Spleen (tissue), 11 donors: Measurements from ENCODE around the gene CTSH. TPM values are rescaled to one million over a fixed set of nuclear protein-coding genes. Genes with fewer than 3 reads are reported as not detected.

ENCODE experiments used
- DNase-seq: peaks from one replicate; pipeline ENCODE4 v3.0.0-alpha.2; 2020
- H3K27ac ChIP-seq, 8 donors: fragments of 200-600 bp; sonication (generic) in 7 of 8; 1 replicate in 4 of 8; 2 replicates in 4 of 8; pipeline versions ENCODE4 v1.5.0 to v1.8.0; 2016 to 2021; ENCODE audit warnings: inconsistent platforms in 4 of 8, mild to moderate bottlenecking in 4 of 8, moderate library complexity in 1 of 8
- H3K27me3 ChIP-seq, 7 donors: fragments of 200-600 bp; sonication (generic) in 6 of 7; replicated peaks in 1 of 7; 1 replicate in 4 of 7; 2 replicates in 3 of 7; pipeline versions ENCODE4 v1.5.0 to v1.8.0; 2016 to 2021; ENCODE audit warnings: inconsistent platforms in 3 of 7, mild to moderate bottlenecking in 1 of 7
- H3K36me3 ChIP-seq, 6 donors: fragments of 200-600 bp; sonication (generic) in 5 of 6; 1 replicate in 4 of 6; 2 replicates in 2 of 6; pipeline versions ENCODE4 v1.5.0 to v1.8.0; 2016 to 2021; ENCODE audit warnings: inconsistent platforms in 2 of 6
- H3K4me1 ChIP-seq, 6 donors: fragments of 200-600 bp; sonication (generic) in 5 of 6; 1 replicate in 3 of 6; 2 replicates in 3 of 6; pipeline versions ENCODE4 v1.5.0 to v1.8.0; 2016 to 2021; ENCODE audit warnings: inconsistent platforms in 3 of 6
- H3K4me3 ChIP-seq, 8 donors: fragments of 200-600 bp; sonication (generic) in 7 of 8; 1 replicate in 4 of 8; 2 replicates in 4 of 8; pipeline versions ENCODE4 v1.5.0 to v1.8.0; 2016 to 2021; ENCODE audit warnings: inconsistent platforms in 4 of 8, mild to moderate bottlenecking in 4 of 8, moderate library complexity in 2 of 8
- H3K9me3 ChIP-seq, 8 donors: fragments of 200-600 bp; sonication (generic) in 7 of 8; 1 replicate in 4 of 8; 2 replicates in 4 of 8; pipeline versions ENCODE4 v1.5.0 to v1.8.0; 2016 to 2021; ENCODE audit warnings: inconsistent platforms in 4 of 8
- POLR2A ChIP-seq, 3 donors: fragments of 450-650 bp; IDR thresholded peaks; one replicate each; pipeline ENCODE4 v1.5.1; 2017; ENCODE audit warnings: antibody characterized with exemption in 3 of 3, mild to moderate bottlenecking in 1 of 3
- POLR2AphosphoS5 ChIP-seq, 3 donors: sonication (generic); formaldehyde crosslinking; IDR thresholded peaks; one replicate each; pipeline ENCODE4 v1.5.1; 2017; ENCODE audit warnings: antibody characterized with exemption in 3 of 3
- WGBS, 5 donors: extraction: QIAGEN DNeasy Blood & Tissue Kit in 3 of 5; methylation state at CpG; one replicate each; pipeline versions ENCODE4 v1.1.5 to v1.1.7; 2013 to 2018; 5-methylcytosine and 5-hydroxymethylcytosine counted together
- intact Hi-C: fragments of 100-400 bp; cut with DNase I; formaldehyde crosslinking; loops from one replicate; pipeline ENCODE4 v1.15.0; 2023; ENCODE audit warnings: low total_unique reads
- polyA plus RNA-seq, 3 donors: library from polyadenylated mRNA; stranded (reverse); fragments of 200-250 nt; gene quantifications; one replicate each; pipeline ENCODE4 v1.2.1, GENCODE V29; 2013
- total RNA-seq, 7 donors: library from RNA; depleted of rRNA in 3 of 7; stranded (reverse); fragments of >200 nt in 3 of 7; fragmentation: NEBNext Ultra II Directional in 4 of 7; extraction: Animal tissue kit (Norgen Biotek cat#: 25700) in 4 of 7; gene quantifications; one replicate each; pipeline versions ENCODE4 v1.1.0 to v1.2.1, GENCODE V29; 2016 to 2021
- TF ChIP-seq, protein P1 (sequence below), 11 experiments: fragments of 200-600 bp in 7 of 11; fragments of 450-650 bp in 4 of 11; sonication (generic) in 4 of 11; IDR thresholded peaks in 8 of 11; conservative IDR thresholded peaks in 3 of 11; 1 replicate in 7 of 11; 2 replicates in 4 of 11; pipeline versions ENCODE4 v1.4.0 to v1.8.0; 2016 to 2021; ENCODE audit warnings: antibody characterized with exemption in 11 of 11, inconsistent platforms in 4 of 11, mild to moderate bottlenecking in 1 of 11
- donor health status: healthy with polysubstance abuse.
- donor health status: DM: no; HTN: no; CAD: no; lungs with moderate emphysema.
- donor health status: DM: no; HTN: no; CAD: no.
- donor health status: Bipolar disorder and iron deficiency.
- donor health status: healthy.
- donor health status: DM: no; HTN: no; CAD: no.
- donor health status: DM: yes; HTN: yes; CAD: no.

CTSH gene
- total and polyA plus RNA-seq, 10 donors = 112 to 381 (median 256) TPM

DNA sequence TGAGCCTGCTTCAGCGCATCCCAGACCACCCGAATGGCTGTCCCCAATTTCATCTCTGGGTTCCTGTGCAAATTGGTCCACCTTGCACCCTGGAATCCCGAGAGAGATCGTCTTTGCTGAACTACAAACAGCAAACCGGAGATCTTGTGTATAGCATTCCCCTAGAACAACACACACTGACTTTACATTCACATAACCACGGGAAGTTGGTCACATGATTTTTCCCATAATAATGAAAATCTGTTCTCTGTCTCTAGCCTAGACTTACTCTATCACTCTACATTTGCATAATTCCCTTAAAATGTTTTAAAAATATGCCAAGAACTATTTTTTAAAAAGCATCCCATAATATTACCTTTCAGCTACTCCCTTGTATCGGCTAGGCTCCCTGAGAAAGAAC, 34.6 kb downstream of the CTSH start:
- H3K4me3 ChIP-seq = no peak overlapping the region
- peaks cover 0 to 98% (median 36%) of the 10 kb centered on the region in 6 donors for H3K4me1 ChIP-seq
- peak overlapping the region in 2 of 8 donors; percentile 1 to 28 for H3K27ac ChIP-seq
- intact Hi-C loops = no loop called here
- no peak for DNase-seq
- TF ChIP-seq POLR2A (IDR thresholded peaks at IDR 0.05) (no peak), POLR2AphosphoS5 (IDR thresholded peaks at IDR 0.05) (no peak)
- TF ChIP-seq, protein P1, sequence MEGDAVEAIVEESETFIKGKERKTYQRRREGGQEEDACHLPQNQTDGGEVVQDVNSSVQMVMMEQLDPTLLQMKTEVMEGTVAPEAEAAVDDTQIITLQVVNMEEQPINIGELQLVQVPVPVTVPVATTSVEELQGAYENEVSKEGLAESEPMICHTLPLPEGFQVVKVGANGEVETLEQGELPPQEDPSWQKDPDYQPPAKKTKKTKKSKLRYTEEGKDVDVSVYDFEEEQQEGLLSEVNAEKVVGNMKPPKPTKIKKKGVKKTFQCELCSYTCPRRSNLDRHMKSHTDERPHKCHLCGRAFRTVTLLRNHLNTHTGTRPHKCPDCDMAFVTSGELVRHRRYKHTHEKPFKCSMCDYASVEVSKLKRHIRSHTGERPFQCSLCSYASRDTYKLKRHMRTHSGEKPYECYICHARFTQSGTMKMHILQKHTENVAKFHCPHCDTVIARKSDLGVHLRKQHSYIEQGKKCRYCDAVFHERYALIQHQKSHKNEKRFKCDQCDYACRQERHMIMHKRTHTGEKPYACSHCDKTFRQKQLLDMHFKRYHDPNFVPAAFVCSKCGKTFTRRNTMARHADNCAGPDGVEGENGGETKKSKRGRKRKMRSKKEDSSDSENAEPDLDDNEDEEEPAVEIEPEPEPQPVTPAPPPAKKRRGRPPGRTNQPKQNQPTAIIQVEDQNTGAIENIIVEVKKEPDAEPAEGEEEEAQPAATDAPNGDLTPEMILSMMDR (IDR thresholded peaks at IDR 0.05 in 8 of 11, conservative IDR thresholded peaks at IDR 0.05 in 3 of 11) = no peak
- no peaks in the 10 kb centered on the region for H3K9me3 ChIP-seq
- H3K27me3 ChIP-seq = no peaks in the 10 kb centered on the region
- WGBS, 5 donors = 84 to 92% (median 87%) methylated on average over 7 of the region's 7 CpGs
- H3K36me3 ChIP-seq = peaks cover 0 to 100% (median 60%) of the 10 kb centered on the region in 6 donors

DNA sequence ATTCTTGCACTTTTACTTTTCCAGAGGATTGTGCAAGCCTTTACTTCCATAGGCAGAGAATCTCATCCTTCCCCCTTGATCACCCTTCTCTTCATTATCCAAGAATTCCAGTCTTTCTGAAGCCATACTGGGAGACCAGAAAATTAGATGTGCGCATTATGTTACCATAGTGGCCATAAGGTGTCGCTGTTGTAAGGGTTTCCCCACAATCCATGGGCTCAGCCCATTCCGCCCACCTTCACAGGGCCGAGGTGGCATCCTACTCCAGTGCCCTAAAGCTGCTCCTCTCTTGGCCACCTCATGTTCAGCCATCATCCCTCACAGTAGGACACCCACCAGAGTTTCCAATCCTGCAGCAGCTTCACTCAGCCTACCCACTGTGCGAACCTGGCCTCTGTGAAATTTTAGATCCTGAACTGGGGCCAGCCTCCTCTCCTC, 35.0 kb downstream of the CTSH start:
- 56 to 71% (median 65%) methylated on average over 5 of the region's 5 CpGs for WGBS, 5 donors
- Histone ChIP-seq H3K27ac (peak overlapping the region in 1 of 8 donors; percentile 44), H3K9me3 (no peaks in the 10 kb centered on the region), H3K4me3 (no peak overlapping the region), H3K27me3 (no peaks in the 10 kb centered on the region), H3K4me1 (peaks cover 0 to 98% (median 34%) of the 10 kb centered on the region in 6 donors), H3K36me3 (peaks cover 0 to 100% (median 62%) of the 10 kb centered on the region in 6 donors)
- TF ChIP-seq POLR2AphosphoS5 (IDR thresholded peaks at IDR 0.05) = peak in 1 of 3 donors; percentile 31
- TF ChIP-seq POLR2A (IDR thresholded peaks at IDR 0.05) = no peak
- TF ChIP-seq, protein P1 (IDR thresholded peaks at IDR 0.05 in 8 of 11, conservative IDR thresholded peaks at IDR 0.05 in 3 of 11) = peak; percentile 17 to 71 (median 59)
- DNase-seq = no peak
- intact Hi-C loops = loop anchor here (5.0 kb wide), 1 partner anchor 272 kb away; no protein-coding TSS in a partner anchor

DNA sequence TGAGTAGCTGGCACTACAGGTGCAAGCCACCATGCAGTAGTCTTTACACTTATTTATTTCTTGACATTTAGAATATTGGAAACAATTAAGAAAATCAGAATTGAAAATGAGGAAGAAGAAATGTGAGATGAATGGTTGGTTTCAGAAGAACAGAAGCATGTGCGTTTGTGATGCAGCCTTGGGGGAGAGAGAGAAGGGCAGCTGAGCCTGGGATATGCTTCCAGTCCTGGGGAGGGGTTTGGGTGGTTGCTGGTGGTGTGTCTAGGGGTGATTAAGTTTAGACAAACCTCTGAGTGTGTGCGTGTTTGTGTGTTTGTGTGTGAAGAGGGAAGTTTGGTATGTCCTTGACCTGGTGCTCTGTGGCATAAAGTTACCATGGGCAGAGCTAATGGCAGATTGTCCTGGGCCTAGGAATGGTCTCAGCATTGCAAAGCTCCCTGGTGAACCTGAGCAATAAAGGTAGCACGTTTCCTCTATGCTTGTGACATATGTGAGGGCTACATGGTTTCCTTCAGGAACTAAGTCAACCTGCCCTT, 35.6 kb downstream of the CTSH start:
- Histone ChIP-seq H3K27me3 (no peaks in the 10 kb centered on the region), H3K36me3 (peaks cover 0 to 100% (median 66%) of the 10 kb centered on the region in 6 donors), H3K4me1 (peaks cover 0 to 96% (median 31%) of the 10 kb centered on the region in 6 donors), H3K27ac (peak overlapping the region in 1 of 8 donors; percentile 44), H3K4me3 (no peak overlapping the region), H3K9me3 (no peaks in the 10 kb centered on the region)
- no peak for DNase-seq
- TF ChIP-seq POLR2A (IDR thresholded peaks at IDR 0.05) (no peak), POLR2AphosphoS5 (IDR thresholded peaks at IDR 0.05) (peak in 1 of 3 donors; percentile 23)
- intact Hi-C loops = loop anchor here (5.0 kb wide), 1 partner anchor 273 kb away; no protein-coding TSS in a partner anchor
- WGBS, 5 donors = 43 to 69% (median 56%) methylated on average over 3 of the region's 3 CpGs

DNA sequence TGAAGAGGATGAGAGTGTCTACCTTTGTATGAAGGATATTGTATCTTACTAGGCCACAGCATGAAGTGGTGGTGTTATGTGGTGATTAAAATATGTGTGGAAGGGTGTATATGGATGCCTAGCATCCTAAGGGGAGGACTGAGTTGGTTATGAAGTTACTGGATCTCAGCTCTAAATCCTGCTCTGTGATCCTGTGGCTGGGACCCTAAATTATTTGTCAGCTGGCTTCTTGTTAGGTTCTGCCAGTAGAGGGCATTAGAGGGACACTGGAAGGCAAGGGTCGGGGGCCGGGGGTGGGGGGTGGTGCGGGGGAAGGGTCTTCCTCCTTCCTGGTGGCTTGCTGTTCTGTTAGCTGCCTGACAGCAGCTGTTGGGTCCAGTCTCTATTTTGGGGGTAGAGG, 37.3 kb downstream of the CTSH start:
- no peak overlapping the region for H3K4me3 ChIP-seq
- no peak for DNase-seq

More for the DNA sequence above, 37.3 kb downstream of the CTSH start:
- WGBS, 5 donors = 38 to 70% (median 45%) methylated on average over 1 to 3 of the region's 3 CpGs
- Histone ChIP-seq H3K27ac (peak overlapping the region in 1 of 8 donors; percentile 34), H3K9me3 (no peaks in the 10 kb centered on the region), H3K36me3 (peaks cover 3 to 100% (median 67%) of the 10 kb centered on the region in 6 donors), H3K4me1 (peaks cover 0 to 93% (median 31%) of the 10 kb centered on the region in 6 donors), H3K27me3 (no peaks in the 10 kb centered on the region)
- no peak for TF ChIP-seq POLR2A (IDR thresholded peaks at IDR 0.05)
- TF ChIP-seq, protein P1 (IDR thresholded peaks at IDR 0.05 in 8 of 11, conservative IDR thresholded peaks at IDR 0.05 in 3 of 11) = peak in 1 of 11 experiments; percentile 13
- no peak for TF ChIP-seq POLR2AphosphoS5 (IDR thresholded peaks at IDR 0.05)
- intact Hi-C loops = loop anchor here (5.0 kb wide), 1 partner anchor 275 kb away; no protein-coding TSS in a partner anchor
